Calu3 (cell line): ENCODE results near the gene LFNG. TPM values are rescaled to one million over a fixed set of nuclear protein-coding genes. Genes with fewer than 3 reads are reported as not detected.

ENCODE experiments used
- BruUV-seq: library from RNA; stranded (reverse); fragments of 400-500 nt; replicated peaks from 2 replicates; lab custom pipeline; 2021; lab: Mats Ljungman, UMichigan
- CTCF ChIA-PET: fragments of 300-600 bp; sonication (Branson Sonifier 250); formaldehyde crosslinking; loops from one replicate; lab custom pipeline; 2022; ENCODE audit warnings: antibody characterized with exemption; lab: Charles Lee
- DNase-seq: peaks from one replicate; pipeline ENCODE4 v3.0.0; 2022
- H3K27ac Mint-ChIP-seq: one replicate; pipeline ENCODE4 v1.8.0; 2022; ENCODE audit warnings: mixed read lengths; ENCODE audit not compliant: unreplicated experiment
- H3K27me3 Mint-ChIP-seq: one replicate; pipeline ENCODE4 v1.8.0; 2022; ENCODE audit warnings: mixed read lengths; ENCODE audit not compliant: unreplicated experiment
- H3K36me3 Mint-ChIP-seq: one replicate; pipeline ENCODE4 v1.8.0; 2022; ENCODE audit warnings: mild to moderate bottlenecking, moderate library complexity, mixed read lengths; ENCODE audit not compliant: insufficient read depth, unreplicated experiment
- H3K4me1 Mint-ChIP-seq: one replicate; pipeline ENCODE4 v1.8.0; 2022; ENCODE audit warnings: mild to moderate bottlenecking, low read depth, mixed read lengths; ENCODE audit not compliant: unreplicated experiment
- H3K4me3 Mint-ChIP-seq: one replicate; pipeline ENCODE4 v1.8.0; 2022; ENCODE audit warnings: mild to moderate bottlenecking, low read depth, moderate library complexity, mixed read lengths; ENCODE audit not compliant: unreplicated experiment
- H3K9me3 Mint-ChIP-seq: one replicate; pipeline ENCODE4 v1.8.0; 2022; ENCODE audit warnings: low read depth, mixed read lengths; ENCODE audit not compliant: unreplicated experiment
- intact Hi-C: fragments of 100-400 bp; cut with micrococcal nuclease; formaldehyde crosslinking; loops from one replicate; pipeline ENCODE4 v1.10.0; 2022; ENCODE audit not compliant: unreplicated experiment
- total RNA-seq: library from RNA; stranded (reverse); gene quantifications from 2 replicates; pipeline ENCODE4 v1.2.3, GENCODE V29; 2022
- TF ChIP-seq, protein P1 (sequence below): fragments of 200-600 bp; IDR thresholded peaks from one replicate; pipeline ENCODE4 v1.8.0; 2022; ENCODE audit warnings: antibody characterized with exemption; ENCODE audit not compliant: unreplicated experiment

The LFNG gene
- total RNA-seq, 1 experiment from 2014 or later = 59.1 TPM

DNA sequence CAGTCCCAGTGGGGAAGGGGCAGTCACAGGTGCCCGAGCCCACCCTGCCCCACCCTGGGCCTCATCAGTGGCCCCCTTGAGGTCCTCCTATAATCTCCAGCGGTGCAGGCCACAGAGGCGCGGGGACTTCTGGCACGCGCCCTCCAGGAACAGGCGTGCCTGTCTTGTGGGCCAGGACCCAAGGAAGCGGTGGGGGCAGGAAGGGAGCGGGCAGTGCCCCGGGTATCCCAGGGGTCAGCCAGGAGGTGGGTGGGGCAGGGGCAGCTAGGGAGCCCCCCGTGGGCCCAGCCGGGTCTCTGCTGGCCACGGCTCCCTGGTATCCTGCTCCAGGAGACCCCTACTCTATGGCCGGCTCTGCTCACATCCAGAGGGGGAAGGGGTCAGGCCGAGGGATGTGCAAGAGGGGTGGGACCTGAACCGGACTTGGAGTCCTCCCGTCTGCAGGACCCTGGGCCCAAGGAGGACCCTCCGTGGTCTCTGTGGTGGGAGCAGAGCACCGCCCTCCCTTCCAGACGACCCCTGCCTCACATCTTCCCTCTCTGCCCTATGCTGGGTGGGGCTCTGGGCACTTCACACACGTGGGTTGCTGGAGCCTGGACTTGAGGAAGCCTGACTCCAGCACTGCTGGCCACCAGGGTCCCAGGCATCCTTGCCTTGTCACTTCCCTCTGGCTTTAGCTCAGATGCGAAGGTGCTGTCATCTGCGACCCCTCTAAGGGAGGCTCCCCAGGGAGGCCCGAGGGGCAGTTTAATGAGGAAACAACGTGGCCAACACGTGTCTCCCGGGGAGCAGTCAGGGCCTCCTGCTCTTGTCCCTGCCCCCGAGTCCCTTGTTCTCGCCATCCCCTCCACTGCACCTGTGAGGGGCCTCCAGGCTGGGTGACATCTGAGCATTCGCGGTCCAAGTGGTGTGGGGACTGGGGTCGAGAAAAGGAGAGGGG lies 25.1 kb upstream of the LFNG start:
- Mint-ChIP-seq H3K27me3 (peaks cover 87% of the 10 kb centered on the region), H3K36me3 (peaks cover 15% of the 10 kb centered on the region), H3K27ac (no peak overlapping the region), H3K4me1 (no peaks in the 10 kb centered on the region), H3K4me3 (no peak overlapping the region), H3K9me3 (peaks cover 6% of the 10 kb centered on the region)
- no TSS peak for BruUV-seq
- intact Hi-C loops = no loop called here
- TF ChIP-seq, protein P1, sequence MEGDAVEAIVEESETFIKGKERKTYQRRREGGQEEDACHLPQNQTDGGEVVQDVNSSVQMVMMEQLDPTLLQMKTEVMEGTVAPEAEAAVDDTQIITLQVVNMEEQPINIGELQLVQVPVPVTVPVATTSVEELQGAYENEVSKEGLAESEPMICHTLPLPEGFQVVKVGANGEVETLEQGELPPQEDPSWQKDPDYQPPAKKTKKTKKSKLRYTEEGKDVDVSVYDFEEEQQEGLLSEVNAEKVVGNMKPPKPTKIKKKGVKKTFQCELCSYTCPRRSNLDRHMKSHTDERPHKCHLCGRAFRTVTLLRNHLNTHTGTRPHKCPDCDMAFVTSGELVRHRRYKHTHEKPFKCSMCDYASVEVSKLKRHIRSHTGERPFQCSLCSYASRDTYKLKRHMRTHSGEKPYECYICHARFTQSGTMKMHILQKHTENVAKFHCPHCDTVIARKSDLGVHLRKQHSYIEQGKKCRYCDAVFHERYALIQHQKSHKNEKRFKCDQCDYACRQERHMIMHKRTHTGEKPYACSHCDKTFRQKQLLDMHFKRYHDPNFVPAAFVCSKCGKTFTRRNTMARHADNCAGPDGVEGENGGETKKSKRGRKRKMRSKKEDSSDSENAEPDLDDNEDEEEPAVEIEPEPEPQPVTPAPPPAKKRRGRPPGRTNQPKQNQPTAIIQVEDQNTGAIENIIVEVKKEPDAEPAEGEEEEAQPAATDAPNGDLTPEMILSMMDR = no peak
- DNase-seq = no peak
- CTCF ChIA-PET = interaction anchor here (0.7 kb wide), 1 partner anchor 195 kb away, joined by 4 read pairs; no protein-coding TSS in a partner anchor

GRCh38 chr7:2495418-2496299 lies 23.9 kb upstream of the LFNG start:
- intact Hi-C loops = no loop called here
- Mint-ChIP-seq H3K27me3 (peaks cover 99% of the 10 kb centered on the region), H3K4me3 (no peak overlapping the region), H3K36me3 (peaks cover 15% of the 10 kb centered on the region), H3K27ac (no peak overlapping the region), H3K4me1 (no peaks in the 10 kb centered on the region), H3K9me3 (peaks cover 6% of the 10 kb centered on the region)
- BruUV-seq = no TSS peak
- DNase-seq = no peak
- TF ChIP-seq, protein P1 = no peak
- CTCF ChIA-PET = interaction anchor here (0.7 kb wide), 1 partner anchor 194 kb away, joined by 4 read pairs; no protein-coding TSS in a partner anchor

DNA sequence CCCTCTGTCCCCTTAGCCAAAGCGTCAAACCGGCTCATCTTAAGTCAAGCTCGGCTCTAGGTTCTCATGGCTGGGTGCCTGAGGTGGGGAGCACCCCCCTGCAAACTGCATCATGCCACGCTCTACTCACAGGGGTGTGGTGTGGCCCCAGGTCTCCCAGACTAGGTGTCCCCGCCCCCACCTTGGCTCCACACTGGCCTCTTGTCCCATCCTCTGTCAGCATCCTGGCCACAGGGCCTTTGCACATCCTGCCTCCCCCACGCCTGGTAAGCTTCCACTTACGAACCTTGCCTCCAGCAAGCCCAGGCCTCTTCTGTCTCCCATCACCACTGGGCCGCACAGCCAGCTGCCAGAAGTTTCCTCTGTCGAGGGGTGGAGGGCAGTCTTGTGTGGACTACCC lies 23.2 kb upstream of the LFNG start:
- Mint-ChIP-seq H3K4me1 (no peaks in the 10 kb centered on the region), H3K36me3 (peaks cover 15% of the 10 kb centered on the region), H3K4me3 (no peak overlapping the region), H3K27me3 (peaks cover 100% of the 10 kb centered on the region), H3K9me3 (peaks cover 6% of the 10 kb centered on the region), H3K27ac (no peak overlapping the region)
- intact Hi-C loops = no loop called here
- DNase-seq = no peak
- CTCF ChIA-PET = no interaction called here
- no TSS peak for BruUV-seq
- TF ChIP-seq, protein P1 = no peak

DNA sequence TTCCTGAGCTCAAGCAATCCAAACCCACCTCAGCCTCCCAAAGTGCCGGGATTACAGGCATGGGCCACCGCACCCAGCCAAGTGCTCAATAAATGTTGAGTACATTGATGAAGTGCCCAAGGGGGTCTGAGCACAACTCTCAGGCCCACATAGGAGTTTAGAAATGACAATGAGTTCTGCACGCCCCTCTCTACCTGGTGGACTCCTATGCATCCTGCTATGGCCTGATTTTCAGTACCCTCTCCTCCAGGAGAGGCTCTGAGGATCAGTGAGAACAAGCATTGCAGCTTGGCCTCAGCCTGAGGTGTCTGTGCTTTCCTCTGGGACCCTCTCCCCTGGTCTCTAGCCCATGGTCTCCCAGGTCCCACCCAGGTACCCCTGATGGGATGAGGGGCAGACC lies 22.5 kb upstream of the LFNG start:
- intact Hi-C loops = no loop called here
- Mint-ChIP-seq H3K4me3 (no peak overlapping the region), H3K27me3 (peaks cover 95% of the 10 kb centered on the region), H3K27ac (no peak overlapping the region), H3K9me3 (peaks cover 2% of the 10 kb centered on the region), H3K36me3 (peaks cover 15% of the 10 kb centered on the region), H3K4me1 (no peaks in the 10 kb centered on the region)
- no peak for DNase-seq
- TF ChIP-seq, protein P1 = no peak
- CTCF ChIA-PET = no interaction called here
- BruUV-seq = no TSS peak
